Heart left ventricle (tissue), 16 donors: Measurements from ENCODE around the gene ATP2B2. TPM values are rescaled to one million over a fixed set of nuclear protein-coding genes. Genes with fewer than 3 reads are reported as not detected.

Experiments
- ATAC-seq, 4 donors: fragments of 200-7000 bp; cut with Tn5 transposase; one replicate each; pipeline ENCODE4 v1.9.1; 2020 to 2022; ENCODE audit warnings: moderate library complexity in 4 of 4, mild to moderate bottlenecking in 3 of 4, moderate number of reproducible peaks in 1 of 4
- DNase-seq, 5 donors: peaks; one replicate each; pipeline ENCODE4 v3.0.0-alpha.2; 2020
- H3K27ac ChIP-seq, 12 donors: fragments of 200-600 bp; sonication (generic) in 4 of 12; one replicate each; pipeline versions ENCODE4 v1.5.0 to v1.8.0; 2016 to 2022; ENCODE audit warnings: mild to moderate bottlenecking in 2 of 12
- H3K27me3 ChIP-seq, 9 donors: fragments of 200-600 bp; sonication (generic) in 2 of 9; one replicate each; pipeline versions ENCODE4 v1.5.1 to v1.8.0; 2016 to 2022; ENCODE audit warnings: mild to moderate bottlenecking in 3 of 9
- H3K36me3 ChIP-seq, 9 donors: fragments of 200-600 bp; sonication (generic) in 2 of 9; one replicate each; pipeline versions ENCODE4 v1.5.0 to v1.8.0; 2018 to 2022; ENCODE audit warnings: mild to moderate bottlenecking in 2 of 9
- H3K4me1 ChIP-seq, 12 donors: fragments of 200-600 bp; sonication (generic) in 4 of 12; one replicate each; pipeline versions ENCODE4 v1.5.0 to v1.8.0; 2016 to 2022; ENCODE audit warnings: mild to moderate bottlenecking in 3 of 12
- H3K4me3 ChIP-seq, 12 donors: fragments of 200-600 bp; sonication (generic) in 4 of 12; one replicate each; pipeline versions ENCODE4 v1.5.0 to v1.8.0; 2017 to 2022; ENCODE audit warnings: mild to moderate bottlenecking in 9 of 12, moderate library complexity in 4 of 12
- H3K9me3 ChIP-seq, 12 donors: fragments of 200-600 bp; sonication (generic) in 4 of 12; one replicate each; pipeline versions ENCODE4 v1.5.0 to v1.8.0; 2016 to 2022; ENCODE audit warnings: mild to moderate bottlenecking in 1 of 12
- CTCF ChIP-seq, 12 donors: fragments of 200-600 bp; sonication (generic) in 4 of 12; IDR thresholded peaks; one replicate each; pipeline versions ENCODE4 v1.5.0 to v1.8.0; 2018 to 2022; ENCODE audit warnings: antibody characterized with exemption in 12 of 12, mild to moderate bottlenecking in 5 of 12
- POLR2A ChIP-seq, 2 donors: fragments of 450-650 bp; IDR thresholded peaks; one replicate each; pipeline ENCODE4 v1.6.1; 2017; ENCODE audit warnings: antibody characterized with exemption in 2 of 2, mild to moderate bottlenecking in 2 of 2, moderate library complexity in 2 of 2
- WGBS, 4 donors: extraction: QIAGEN DNeasy Blood & Tissue Kit in 2 of 4; methylation state at CpG; one replicate each; pipeline versions ENCODE4 v1.1.5 to v1.1.7; 2013 to 2018; 5-methylcytosine and 5-hydroxymethylcytosine counted together
- intact Hi-C, 10 donors: fragments of 100-400 bp; cut with DNase I; formaldehyde crosslinking; loops; one replicate each; pipeline versions ENCODE4 v1.11.1 to v1.14.2; 2022
- polyA plus RNA-seq, 2 donors: library from polyadenylated mRNA; stranded (reverse); fragments of 200-250 nt; gene quantifications; one replicate each; pipeline ENCODE4 v1.2.3, GENCODE V29; 2013
- total RNA-seq, 9 donors: library from RNA; depleted of rRNA in 2 of 9; stranded (reverse); fragments of >200 nt in 2 of 9; fragmentation: NEBNext Ultra II Directional in 3 of 9; extraction: Animal tissue kit (Norgen Biotek cat#: 25700) in 3 of 9; gene quantifications; one replicate each; pipeline versions ENCODE4 v1.1.0 to v1.2.4, GENCODE V29; 2016 to 2023
- donor health status: ischemic (EF 13 %, LVEDD 7.1; RV severe dilation, severe dysfunction).
- donor health status: healthy with polysubstance abuse.
- donor health status: DM: no; HTN: yes; CAD: no.
- donor health status: DM: no; HTN: no; CAD: no.
- donor health status: ischemic (EF 25% LVEDD 6.9; RV normal size, moderate dysfunction).
- donor health status: ischemic (EF 25% LVEDD 5.7; RV mildly dilated, moderate dysfunction).
- donor health status: healthy.
- donor health status: DM: yes; HTN: yes; CAD: no.
- donor health status: ischemic (EF 35%, LVEDD 5.7; RV mildly dilated, moderate dysfunction).
- donor health status: nonischemic (EF 11% LVEDD 7.7; RV severe dilation, severe dysfunction).
- donor health status: DM: yes; HTN: yes; CAD: no.
- donor health status: PGD.
- donor health status: ischemic (EF 29% LVEDD 5.4; RV normal size, mild dysfunction).
- donor health status: nonischemic (EF 23%, LVEDD 6.1; RV moderate dilation, normal function).

The ATP2B2 gene
- total and polyA plus RNA-seq, 11 donors: 0.01 to 0.35 (median 0.12) TPM; not detected in 3

GRCh38 chr3:10404876-10405275, 100.5 kb downstream of the ATP2B2 start:
- no peak for TF ChIP-seq POLR2A (IDR thresholded peaks at IDR 0.05)
- no peak for TF ChIP-seq CTCF (IDR thresholded peaks at IDR 0.05)
- Histone ChIP-seq H3K9me3 (no peaks in the 10 kb centered on the region), H3K4me1 (no peaks in the 10 kb centered on the region), H3K4me3 (no peak overlapping the region), H3K36me3 (no peaks in the 10 kb centered on the region), H3K27me3 (no peaks in the 10 kb centered on the region), H3K27ac (no peak overlapping the region)
- intact Hi-C loops: loop anchor here in 1 of 10 donors (5.0 kb wide), 1 partner anchor 63 kb away; no protein-coding TSS in a partner anchor
- WGBS, 4 donors: 82 to 91% (median 89%) methylated on average over 3 of the region's 3 CpGs
- DNase-seq: no peak
- no peak for ATAC-seq

- ATAC-seq (no peak), DNase-seq (no peak)
- Histone ChIP-seq H3K9me3 (no peaks in the 10 kb centered on the region), H3K4me3 (no peak overlapping the region), H3K27ac (no peak overlapping the region), H3K27me3 (no peaks in the 10 kb centered on the region), H3K36me3 (no peaks in the 10 kb centered on the region), H3K4me1 (no peaks in the 10 kb centered on the region)
- intact Hi-C loops: no loop called here
- WGBS, 4 donors: 54 to 82% (median 73%) methylated on average over 4 of the region's 4 CpGs
- TF ChIP-seq POLR2A (IDR thresholded peaks at IDR 0.05) (no peak), CTCF (IDR thresholded peaks at IDR 0.05) (no peak)
Observed at GRCh38 chr3:10404377-10404776, 101.0 kb downstream of the ATP2B2 start.

GRCh38 chr3:10401990-10402761, 103.2 kb downstream of the ATP2B2 start:
- Histone ChIP-seq H3K36me3 (no peaks in the 10 kb centered on the region), H3K27me3 (no peaks in the 10 kb centered on the region), H3K4me3 (no peak overlapping the region), H3K27ac (no peak overlapping the region), H3K4me1 (no peaks in the 10 kb centered on the region), H3K9me3 (no peaks in the 10 kb centered on the region)
- intact Hi-C loops: no loop called here
- WGBS, 4 donors: 93 to 97% (median 96%) methylated on average over 14 of the region's 14 CpGs
- DNase-seq (no peak), ATAC-seq (no peak)
- TF ChIP-seq CTCF (IDR thresholded peaks at IDR 0.05) (no peak), POLR2A (IDR thresholded peaks at IDR 0.05) (no peak)

GRCh38 chr3:10400749-10401495, 104.5 kb downstream of the ATP2B2 start:
- no peak for TF ChIP-seq CTCF (IDR thresholded peaks at IDR 0.05)
- TF ChIP-seq POLR2A (IDR thresholded peaks at IDR 0.05): no peak
- Histone ChIP-seq H3K4me3 (no peak overlapping the region), H3K9me3 (no peaks in the 10 kb centered on the region), H3K4me1 (no peaks in the 10 kb centered on the region), H3K27ac (no peak overlapping the region), H3K27me3 (no peaks in the 10 kb centered on the region), H3K36me3 (no peaks in the 10 kb centered on the region)
- intact Hi-C loops: no loop called here
- DNase-seq (no peak), ATAC-seq (no peak)
- WGBS, 4 donors: 89 to 92% (median 89%) methylated on average over 8 to 12 of the region's 12 CpGs
